Stomach smooth muscle (tissue), 2 donors: ENCODE data around the gene TMEM80.

ENCODE experiments used
- H3K27ac ChIP-seq: one replicate; pipeline ENCODE4 v1.7.0; 2013; ENCODE audit warnings: mild to moderate bottlenecking, low read length, inconsistent platforms
- H3K27me3 ChIP-seq, 2 donors: one replicate each; pipeline ENCODE4 v1.7.0; 2013; ENCODE audit warnings: low read length in 2 of 2; ENCODE audit not compliant: insufficient read depth in 2 of 2, control insufficient read depth in 1 of 2
- H3K36me3 ChIP-seq, 2 donors: one replicate each; pipeline ENCODE4 v1.7.0; 2013; ENCODE audit warnings: low read length in 2 of 2; ENCODE audit not compliant: control insufficient read depth in 2 of 2, insufficient read depth in 2 of 2
- H3K4me1 ChIP-seq: one replicate; pipeline ENCODE4 v1.7.0; 2013; ENCODE audit warnings: low read length; ENCODE audit not compliant: control insufficient read depth, insufficient read depth
- H3K4me3 ChIP-seq, 2 donors: one replicate each; pipeline ENCODE4 v1.7.0; 2013; ENCODE audit warnings: low read length in 2 of 2
- H3K9ac ChIP-seq, 2 donors: one replicate each; pipeline ENCODE4 v1.7.0; 2013; ENCODE audit warnings: low read length in 2 of 2, mild to moderate bottlenecking in 1 of 2
- H3K9me3 ChIP-seq, 2 donors: one replicate each; pipeline ENCODE4 v1.7.0; 2013; ENCODE audit warnings: low read length in 2 of 2; ENCODE audit not compliant: control insufficient read depth in 2 of 2
- donor health status: healthy.
- donor health status: Pancreatic carcinoma.

The TMEM80 gene

GRCh38 chr11:721741-722345, 26.2 kb downstream of the TMEM80 start:
- no peak overlapping the region for H3K9ac ChIP-seq
- H3K4me3 ChIP-seq, result no peak overlapping the region
- H3K27me3 ChIP-seq, result peaks cover 20 to 62% of the 10 kb centered on the region in 2 donors
- H3K36me3 ChIP-seq, result no peaks in the 10 kb centered on the region
- H3K9me3 ChIP-seq, result no peaks in the 10 kb centered on the region
- peaks cover 22% of the 10 kb centered on the region for H3K4me1 ChIP-seq
- no peak overlapping the region for H3K27ac ChIP-seq

GRCh38 chr11:722346-722811, 26.8 kb downstream of the TMEM80 start:
- H3K4me3 ChIP-seq, result no peak overlapping the region
- no peak overlapping the region for H3K27ac ChIP-seq
- no peak overlapping the region for H3K9ac ChIP-seq
- no peaks in the 10 kb centered on the region for H3K9me3 ChIP-seq
- peaks cover 23 to 68% of the 10 kb centered on the region in 2 donors for H3K27me3 ChIP-seq
- peaks cover 25% of the 10 kb centered on the region for H3K4me1 ChIP-seq
- H3K36me3 ChIP-seq, result no peaks in the 10 kb centered on the region

- Histone ChIP-seq H3K4me3 (no peak overlapping the region), H3K27ac (no peak overlapping the region), H3K9ac (no peak overlapping the region), H3K27me3 (peaks cover 25 to 74% of the 10 kb centered on the region in 2 donors), H3K4me1 (peaks cover 32% of the 10 kb centered on the region), H3K9me3 (no peaks in the 10 kb centered on the region), H3K36me3 (no peaks in the 10 kb centered on the region)
These were observed 27.7 kb downstream of the TMEM80 start for GRCh38 chr11:723120-723883.

- Histone ChIP-seq H3K9ac (no peak overlapping the region), H3K27ac (no peak overlapping the region), H3K27me3 (peaks cover 27 to 81% of the 10 kb centered on the region in 2 donors), H3K36me3 (no peaks in the 10 kb centered on the region), H3K4me3 (no peak overlapping the region), H3K9me3 (no peaks in the 10 kb centered on the region), H3K4me1 (peaks cover 36% of the 10 kb centered on the region)
These were observed 28.6 kb downstream of the TMEM80 start for GRCh38 chr11:724049-724777.

GRCh38 chr11:724778-725386, 29.3 kb downstream of the TMEM80 start:
- Histone ChIP-seq H3K36me3 (no peaks in the 10 kb centered on the region), H3K27ac (no peak overlapping the region), H3K27me3 (peaks cover 28 to 86% of the 10 kb centered on the region in 2 donors), H3K4me1 (peaks cover 36% of the 10 kb centered on the region), H3K9ac (no peak overlapping the region), H3K4me3 (no peak overlapping the region), H3K9me3 (no peaks in the 10 kb centered on the region)

- Histone ChIP-seq H3K27ac (no peak overlapping the region), H3K4me3 (no peak overlapping the region), H3K9me3 (no peaks in the 10 kb centered on the region), H3K4me1 (peaks cover 36% of the 10 kb centered on the region), H3K36me3 (no peaks in the 10 kb centered on the region), H3K9ac (no peak overlapping the region), H3K27me3 (peaks cover 26 to 82% of the 10 kb centered on the region in 2 donors)
These were observed 30.1 kb downstream of the TMEM80 start for GRCh38 chr11:725624-726202.

GRCh38 chr11:726278-727220, 30.9 kb downstream of the TMEM80 start:
- H3K36me3 ChIP-seq, result no peaks in the 10 kb centered on the region
- peaks cover 26 to 75% of the 10 kb centered on the region in 2 donors for H3K27me3 ChIP-seq
- peaks cover 30% of the 10 kb centered on the region for H3K4me1 ChIP-seq
- no peak overlapping the region for H3K27ac ChIP-seq
- H3K4me3 ChIP-seq, result peak overlapping the region in 1 of 2 donors; percentile 29
- H3K9me3 ChIP-seq, result no peaks in the 10 kb centered on the region
- no peak overlapping the region for H3K9ac ChIP-seq

GRCh38 chr11:727281-727701, 31.7 kb downstream of the TMEM80 start:
- no peaks in the 10 kb centered on the region for H3K9me3 ChIP-seq
- H3K27me3 ChIP-seq, result peaks cover 22 to 68% of the 10 kb centered on the region in 2 donors
- no peak overlapping the region for H3K27ac ChIP-seq
- H3K36me3 ChIP-seq, result no peaks in the 10 kb centered on the region
- no peak overlapping the region for H3K4me3 ChIP-seq
- peaks cover 25% of the 10 kb centered on the region for H3K4me1 ChIP-seq
- H3K9ac ChIP-seq, result no peak overlapping the region

- Histone ChIP-seq H3K4me1 (peaks cover 23% of the 10 kb centered on the region), H3K27me3 (peaks cover 22 to 63% of the 10 kb centered on the region in 2 donors), H3K9me3 (no peaks in the 10 kb centered on the region), H3K36me3 (no peaks in the 10 kb centered on the region), H3K4me3 (no peak overlapping the region), H3K27ac (no peak overlapping the region), H3K9ac (no peak overlapping the region)
These were observed 32.5 kb downstream of the TMEM80 start for GRCh38 chr11:727859-728748.
